GM19240 (cell line): Measurements from ENCODE around the gene FRY.
"Not testable (repeated sequence)": the region's sequence is repeated elsewhere in the genome, so short reads cannot be mapped to it uniquely, and the experiment has no call there.

Experiments
- DNase-seq: peaks from one replicate; pipeline ENCODE4 v3.0.0; 2011; ENCODE audit warnings: low spot score; ENCODE audit not compliant: insufficient read length

FRY gene

GRCh38 chr13:32031025-32031814 lies at the start of gene FRY:
Gene FRY, plus strand, starts transcription at chr13:32031774. Its CDS starts 22 bp downstream, at chr13:32031796.
- DNase-seq, result peak; percentile 10

DNA sequence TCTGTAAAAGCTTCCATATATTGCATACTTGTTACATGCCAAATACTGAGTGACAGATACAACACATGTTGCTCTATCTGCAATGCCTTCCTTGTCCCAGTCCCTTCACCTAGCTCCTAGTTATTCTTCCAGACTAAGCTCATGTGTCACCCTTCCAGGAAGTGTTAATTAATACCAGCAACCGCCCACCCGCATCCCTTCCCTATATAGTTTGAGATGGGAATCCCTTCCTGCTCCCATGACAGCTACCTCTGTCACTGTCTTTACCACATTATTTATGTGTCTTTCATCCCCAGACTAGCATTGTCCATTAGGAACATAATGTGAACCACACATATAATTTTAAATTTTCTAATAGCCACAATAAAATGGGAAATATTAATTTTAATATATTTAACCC lies 49.5 kb upstream of the FRY start:
- DNase-seq, result no peak

DNA sequence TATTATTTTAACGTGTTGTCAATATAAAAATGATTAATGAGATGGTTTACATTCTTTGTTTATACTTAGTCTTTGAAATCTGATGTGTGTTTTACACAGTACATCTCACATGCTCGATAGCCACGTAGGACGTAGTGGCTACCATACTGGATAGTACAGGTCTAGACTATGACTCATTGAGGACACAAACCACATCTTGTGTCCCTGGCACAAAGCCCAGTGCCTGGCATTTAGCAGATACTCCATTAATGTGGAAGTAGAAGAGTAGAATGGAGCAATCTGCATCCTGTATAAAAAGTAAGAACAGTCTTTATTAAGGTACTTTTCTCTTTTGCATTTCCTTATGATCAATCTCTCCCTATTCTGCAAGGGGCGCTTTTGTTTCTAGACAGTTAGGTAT lies 49.0 kb upstream of the FRY start:
- DNase-seq, result no peak

GRCh38 chr13:31983696-31984095 lies 47.9 kb upstream of the FRY start:
- DNase-seq, result not testable (repeated sequence)

- DNase-seq, result not testable (repeated sequence)
Observed at GRCh38 chr13:31984388-31984787, 47.2 kb upstream of the FRY start.

- no peak for DNase-seq
Observed at GRCh38 chr13:31986676-31987470, 44.7 kb upstream of the FRY start.

DNA sequence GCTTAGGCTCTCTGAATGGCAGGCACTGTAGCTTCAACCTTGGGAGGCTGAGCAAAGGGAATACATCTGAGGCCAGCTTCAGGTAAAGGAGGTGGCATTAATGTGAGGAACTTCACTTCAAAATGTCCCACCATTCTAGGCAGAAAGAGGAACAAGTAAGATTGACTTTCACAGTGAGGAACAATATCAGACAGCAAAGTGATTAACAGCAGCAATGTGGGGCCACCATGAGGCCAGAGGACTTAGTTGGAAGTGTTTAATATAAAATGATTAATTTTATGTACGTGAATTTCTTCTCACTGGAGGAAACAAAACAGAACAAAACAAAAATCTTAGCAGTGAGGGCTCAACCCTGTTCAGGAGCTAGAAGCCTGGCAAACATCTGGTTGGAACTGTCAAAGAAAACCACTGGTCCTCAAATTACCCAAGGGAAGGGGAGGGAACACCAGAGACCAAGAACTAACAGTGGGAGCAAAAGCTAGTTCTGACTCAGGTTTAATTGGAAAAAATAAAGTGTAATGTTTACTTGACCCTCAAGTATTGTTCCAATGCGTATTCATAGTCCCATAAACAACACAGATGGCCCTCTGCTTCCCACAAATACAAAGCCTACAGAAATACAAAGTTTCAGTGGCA lies 43.9 kb upstream of the FRY start:
- no peak for DNase-seq

DNA sequence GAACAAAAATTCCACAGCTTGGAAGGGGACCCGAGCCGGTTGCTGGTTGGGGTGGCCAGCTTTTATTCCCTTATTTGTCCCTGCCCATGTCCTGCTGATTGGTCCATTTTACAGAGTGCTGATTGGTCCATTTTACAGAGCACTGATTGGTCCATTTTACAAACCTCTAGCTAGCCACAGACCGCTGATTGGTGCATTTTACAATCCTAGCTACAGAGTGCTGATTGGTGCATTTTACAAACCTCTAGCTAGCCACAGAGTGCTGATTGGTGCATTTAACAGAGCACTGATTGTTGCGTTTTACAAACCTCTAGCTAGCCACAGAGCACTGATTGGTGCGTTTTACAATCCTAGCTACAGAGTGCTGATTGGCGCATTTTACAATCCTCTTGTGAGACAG lies 37.2 kb upstream of the FRY start:
- not testable (repeated sequence) for DNase-seq

DNA sequence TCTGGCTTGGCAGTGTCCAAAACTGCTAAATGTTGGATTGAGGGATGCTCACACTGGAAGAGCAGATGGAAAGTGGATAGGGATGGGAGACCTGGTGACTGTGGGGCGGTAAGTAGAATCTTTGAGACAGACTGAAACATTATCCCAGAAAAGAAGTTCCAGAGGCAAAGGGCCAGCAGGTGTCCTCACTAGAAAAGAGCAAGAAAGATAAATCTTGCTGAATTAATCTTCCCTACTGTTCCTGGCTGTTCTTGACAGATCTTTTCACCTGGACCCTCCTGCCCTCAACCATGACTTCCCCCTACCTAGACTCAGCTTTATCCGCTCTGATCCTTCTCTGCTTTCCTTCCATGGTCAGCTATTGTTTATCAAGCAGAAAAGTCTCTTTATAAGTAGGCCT lies 35.0 kb upstream of the FRY start:
- DNase-seq, result no peak

GRCh38 chr13:31997641-31998040 lies 33.9 kb upstream of the FRY start:
- no peak for DNase-seq

GRCh38 chr13:31998131-31998530 lies 33.4 kb upstream of the FRY start:
- no peak for DNase-seq

DNA sequence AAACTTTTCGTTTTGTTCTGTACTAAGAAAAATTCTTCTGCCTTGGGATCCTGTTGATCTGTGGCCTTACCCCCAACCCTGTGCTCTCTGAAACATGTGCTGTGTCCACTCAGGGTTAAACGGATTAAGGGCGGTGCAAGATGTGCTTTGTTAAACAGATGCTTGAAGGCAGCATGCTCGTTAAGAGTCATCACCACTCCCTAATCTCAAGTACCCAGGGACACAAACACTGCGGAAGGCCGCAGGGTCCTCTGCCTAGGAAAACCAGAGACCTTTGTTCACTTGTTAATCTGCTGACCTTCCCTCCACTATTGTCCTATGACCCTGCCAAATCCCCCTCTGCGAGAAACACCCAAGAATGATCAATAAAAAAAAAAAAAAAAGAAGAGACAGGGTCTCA lies 30.8 kb upstream of the FRY start:
- not testable (repeated sequence) for DNase-seq

DNA sequence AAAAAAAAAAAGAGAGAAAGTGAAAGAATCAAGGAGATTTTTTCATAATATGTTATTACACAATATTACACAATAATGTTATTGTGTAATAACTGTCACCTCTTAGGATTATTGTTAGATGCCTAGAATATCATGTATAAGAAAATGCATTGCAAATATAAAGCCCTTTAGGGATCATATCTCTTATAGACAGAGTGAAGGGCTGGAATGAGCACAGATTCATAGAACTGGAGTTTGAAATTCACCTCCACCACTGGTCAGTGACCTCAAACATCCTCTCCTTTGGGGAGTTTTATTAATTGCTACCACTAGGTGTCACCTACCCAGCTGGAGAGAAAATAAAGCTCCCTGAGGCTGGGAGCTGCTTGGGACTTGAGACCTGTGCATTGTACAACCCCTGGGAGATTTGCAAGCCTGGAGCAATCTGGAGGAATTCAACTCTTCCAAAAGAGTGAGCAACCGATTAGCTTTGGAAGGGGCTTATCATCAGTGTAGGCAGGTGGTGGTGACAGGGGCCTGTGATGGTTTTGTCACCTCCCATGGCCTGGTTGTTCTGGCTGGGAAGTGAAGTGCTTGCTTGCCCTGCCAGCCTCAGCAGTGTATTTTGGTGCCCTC lies 30.3 kb upstream of the FRY start:
- peak; percentile 70 for DNase-seq

DNA sequence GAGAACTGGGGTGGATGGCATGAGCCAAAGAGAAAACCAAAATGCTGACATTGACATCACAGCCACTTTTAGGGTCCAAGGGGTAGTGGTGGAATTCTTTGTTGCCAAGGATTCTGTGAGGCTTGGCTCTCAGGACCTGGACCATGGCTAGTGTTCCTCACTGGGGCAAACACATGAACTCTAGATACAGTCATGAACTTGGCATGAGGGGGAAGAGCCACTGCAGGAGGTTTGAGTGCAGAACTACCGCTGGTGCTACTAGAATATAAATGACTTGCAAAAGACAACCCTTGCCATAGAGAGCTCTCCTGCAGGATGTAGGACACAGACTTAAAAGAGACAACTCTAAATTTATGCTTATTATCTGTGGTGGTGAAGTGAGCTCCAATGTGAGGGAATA lies 29.8 kb upstream of the FRY start:
- no peak for DNase-seq

- no peak for DNase-seq
Observed at GRCh38 chr13:32002873-32003272, 28.7 kb upstream of the FRY start.

- DNase-seq, result no peak
Observed at GRCh38 chr13:32007494-32007893, 24.1 kb upstream of the FRY start.

- DNase-seq, result no peak
Observed at GRCh38 chr13:32008518-32009175, 22.9 kb upstream of the FRY start.

DNA sequence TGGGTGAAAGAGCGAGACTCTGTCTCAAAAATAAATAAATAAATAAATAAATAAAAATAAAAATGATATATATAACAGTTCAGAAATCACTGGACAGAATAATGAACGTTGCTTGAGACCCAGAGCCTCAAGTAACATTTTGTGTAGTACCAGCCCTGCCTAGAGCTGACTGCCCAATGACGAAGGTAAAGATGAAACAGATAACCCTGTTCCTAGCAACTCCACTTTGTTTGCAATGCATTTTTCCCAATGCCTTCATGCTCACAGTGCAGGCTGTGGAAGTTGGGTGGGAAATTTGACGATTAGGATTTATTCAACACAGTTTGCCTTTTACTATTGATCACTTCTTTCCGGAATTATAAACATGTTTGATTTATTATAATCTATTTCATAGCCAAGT lies 22.2 kb upstream of the FRY start:
- DNase-seq, result no peak

GRCh38 chr13:32010136-32010535 lies 21.4 kb upstream of the FRY start:
- no peak for DNase-seq

DNA sequence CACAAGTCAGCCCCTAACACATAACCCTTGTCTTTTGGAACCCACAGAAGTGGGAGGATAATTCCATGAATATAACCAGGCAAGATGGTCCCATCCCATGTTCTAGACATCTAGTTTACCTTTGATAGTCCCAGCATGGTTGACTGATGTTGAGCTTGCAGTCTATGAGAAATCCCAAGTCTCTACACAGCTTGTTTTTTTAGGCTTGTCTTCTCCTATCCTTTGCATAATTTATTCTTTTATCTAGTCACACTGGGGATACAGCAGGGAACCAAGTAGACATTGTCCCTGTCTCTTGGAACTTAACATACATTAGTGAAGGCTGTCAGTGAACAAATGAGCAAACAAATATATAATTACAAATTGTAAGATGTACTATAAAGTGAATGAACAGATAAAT lies 19.6 kb upstream of the FRY start:
- no peak for DNase-seq

- DNase-seq, result no peak
Observed at GRCh38 chr13:32013181-32013580, 18.4 kb upstream of the FRY start.
